GM20431 (cell line): Measurements from ENCODE around the gene DERA.
"Not testable (repeated sequence)": the region's sequence is repeated elsewhere in the genome, so short reads cannot be mapped to it uniquely, and the experiment has no call there.

Source experiments
- in situ Hi-C: fragments of 300-500 bp; cut with MseI, MboI; formaldehyde crosslinking; loops from one replicate; pipeline ENCODE4 v1.15.0; 2020; ENCODE audit warnings: low sequenced_read_pairs; ENCODE audit not compliant: unreplicated experiment

The DERA gene

GRCh38 chr12:15910864-15911721 is at the start of gene DERA:
Gene DERA, plus strand, starts transcription at chr12:15911332. Its CDS starts 52 bp downstream, at chr12:15911384.
- in situ Hi-C loops, result no loop called here

GRCh38 chr12:15861404-15861803 is 49.7 kb upstream of the DERA start:
- in situ Hi-C loops, result no loop called here

GRCh38 chr12:15862840-15863239 is 48.3 kb upstream of the DERA start:
- in situ Hi-C loops, result no loop called here

GRCh38 chr12:15863372-15863771 is 47.8 kb upstream of the DERA start:
- in situ Hi-C loops, result no loop called here

GRCh38 chr12:15863984-15864383 is 47.1 kb upstream of the DERA start:
- in situ Hi-C loops, result no loop called here

GRCh38 chr12:15868186-15868585 is 42.9 kb upstream of the DERA start:
- in situ Hi-C loops, result no loop called here

- in situ Hi-C loops, result no loop called here
Observed at GRCh38 chr12:15873556-15873955, 37.6 kb upstream of the DERA start.

GRCh38 chr12:15874556-15875145 is 36.5 kb upstream of the DERA start:
- in situ Hi-C loops, result not testable (repeated sequence)

GRCh38 chr12:15875863-15876262 is 35.3 kb upstream of the DERA start:
- in situ Hi-C loops, result no loop called here

GRCh38 chr12:15879413-15879812 is 31.7 kb upstream of the DERA start:
- in situ Hi-C loops, result no loop called here

GRCh38 chr12:15880721-15881120 is 30.4 kb upstream of the DERA start:
- in situ Hi-C loops, result no loop called here

GRCh38 chr12:15882118-15882971 is 28.8 kb upstream of the DERA start, which contains the start of gene STRAP:
Gene STRAP, plus strand, starts transcription at chr12:15882387. Its CDS starts 321 bp downstream, at chr12:15882708.
- in situ Hi-C loops, result no loop called here

GRCh38 chr12:15883536-15883935 is 27.6 kb upstream of the DERA start:
- in situ Hi-C loops, result no loop called here

GRCh38 chr12:15886372-15887042 is 24.6 kb upstream of the DERA start:
- in situ Hi-C loops, result no loop called here

GRCh38 chr12:15887043-15887817 is 23.9 kb upstream of the DERA start:
- in situ Hi-C loops, result no loop called here

GRCh38 chr12:15892645-15893259 is 18.4 kb upstream of the DERA start:
- in situ Hi-C loops, result no loop called here

GRCh38 chr12:15893260-15893659 is 17.9 kb upstream of the DERA start:
- in situ Hi-C loops, result no loop called here

GRCh38 chr12:15896867-15897266 is 14.3 kb upstream of the DERA start:
- in situ Hi-C loops, result no loop called here

- in situ Hi-C loops, result no loop called here
Observed at GRCh38 chr12:15897433-15897832, 13.7 kb upstream of the DERA start.
